GM18861 (cell line): ENCODE data around the gene DCN.

Experiments
- ATAC-seq: cut with Tn5 transposase; IDR thresholded peaks from one replicate; pipeline ENCODE4 v1.9.1; 2021; ENCODE audit not compliant: unreplicated experiment

Gene DCN

DNA sequence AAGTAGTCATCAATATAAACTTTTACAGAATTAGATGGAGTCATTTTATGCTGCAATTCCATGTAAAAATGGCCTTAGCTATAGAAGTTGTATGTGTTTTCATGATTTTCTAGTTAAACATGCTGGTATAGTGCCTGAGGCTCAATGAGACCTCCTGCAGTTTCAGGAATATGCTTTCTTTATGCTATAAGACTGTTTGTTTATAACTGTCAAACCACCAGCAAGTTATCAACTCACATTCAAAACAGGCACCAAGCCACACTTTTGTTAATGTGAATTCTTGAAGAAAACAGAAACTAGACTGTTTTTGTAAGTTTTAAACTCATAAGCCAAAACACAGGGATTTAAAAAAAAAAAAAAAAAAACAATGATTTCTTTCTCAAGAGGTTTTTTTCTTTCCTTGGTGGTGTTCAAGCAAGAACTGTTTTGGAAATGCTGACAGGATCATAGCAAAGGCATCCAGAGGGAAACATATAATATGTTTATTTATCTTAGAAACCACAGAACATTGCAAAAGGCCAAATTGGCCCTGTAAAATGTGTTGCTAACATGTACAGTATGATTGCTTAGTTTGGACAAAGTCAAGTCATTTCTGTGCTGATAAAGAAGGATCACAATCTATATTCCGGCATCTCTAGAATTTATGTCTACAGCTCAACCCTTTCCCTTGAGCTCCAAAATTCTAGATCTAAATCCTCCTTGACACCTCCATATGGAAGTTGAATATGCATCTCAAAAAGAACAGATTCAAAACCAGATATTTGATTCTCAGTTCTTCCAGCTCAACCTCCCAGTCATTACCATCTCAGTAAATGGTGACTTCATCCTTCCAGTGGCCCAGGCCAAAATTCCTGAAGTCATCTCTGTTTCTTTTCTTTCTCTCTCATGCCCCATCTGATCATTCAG is 42.3 kb downstream of the DCN start:
- no peak for ATAC-seq

DNA sequence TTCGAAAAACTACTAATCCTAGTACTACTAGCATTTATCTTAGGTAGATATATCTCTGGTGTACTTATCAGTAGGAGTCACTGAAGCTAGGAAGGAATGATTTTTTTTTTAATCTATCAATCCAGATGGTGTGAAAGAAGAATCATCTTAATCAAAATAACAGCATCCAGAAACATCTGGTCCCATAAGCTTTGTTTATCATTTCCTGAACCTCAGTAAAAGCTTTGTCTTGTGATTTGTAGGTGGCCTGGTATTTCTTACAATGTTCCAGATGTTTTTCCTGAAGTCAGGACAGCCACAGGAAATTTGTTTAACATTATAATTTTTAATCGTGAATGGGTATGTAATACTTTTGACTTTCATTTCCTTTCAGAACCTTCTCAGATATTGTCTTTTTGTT is 43.3 kb downstream of the DCN start:
- ATAC-seq: no peak

DNA sequence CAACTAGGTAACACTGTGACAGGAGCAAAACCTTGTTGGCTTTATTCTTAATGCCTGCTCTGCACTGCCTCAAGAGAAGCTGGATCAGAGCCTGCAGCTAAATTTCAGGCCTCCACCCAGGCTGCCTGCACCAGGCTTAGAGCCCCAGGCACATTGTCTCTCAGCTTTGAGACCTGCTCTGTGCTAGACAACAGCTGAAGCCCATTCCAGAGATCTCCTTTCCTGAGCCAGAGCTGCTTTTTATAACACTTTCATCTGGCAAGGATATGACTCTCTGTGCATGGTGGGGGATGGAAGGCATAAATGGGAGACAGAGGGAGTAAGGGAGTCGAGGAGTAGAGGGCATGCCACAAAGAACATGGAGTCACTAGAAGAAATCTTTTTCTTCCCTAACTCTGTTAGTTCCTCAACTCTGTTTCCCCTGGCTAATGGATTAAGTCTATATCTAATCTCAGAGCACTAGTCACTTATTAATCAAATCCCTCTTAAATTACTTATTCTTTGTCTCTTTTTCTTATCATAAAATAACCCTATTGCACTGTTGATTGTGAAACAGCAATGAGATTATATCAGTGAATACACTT is 44.2 kb downstream of the DCN start:
- no peak for ATAC-seq

DNA sequence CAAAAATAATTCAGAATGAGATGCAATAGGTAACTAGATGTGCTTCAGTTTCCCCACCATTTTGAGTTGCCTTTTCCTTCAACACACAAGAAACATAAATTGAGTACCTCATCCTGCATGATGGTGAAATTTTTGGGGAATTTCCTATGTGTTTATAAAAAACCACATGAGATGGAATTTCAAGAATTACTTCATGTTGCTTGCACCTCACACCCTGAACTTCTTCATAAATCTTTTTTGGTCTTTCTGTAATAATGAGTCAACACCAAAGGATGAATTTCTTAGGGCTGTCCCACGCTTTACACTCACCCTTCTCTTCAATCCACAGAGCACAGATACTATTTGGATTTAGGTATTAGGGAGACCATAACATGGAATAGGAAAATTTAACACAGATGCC is 48.7 kb downstream of the DCN start:
- ATAC-seq: no peak

DNA sequence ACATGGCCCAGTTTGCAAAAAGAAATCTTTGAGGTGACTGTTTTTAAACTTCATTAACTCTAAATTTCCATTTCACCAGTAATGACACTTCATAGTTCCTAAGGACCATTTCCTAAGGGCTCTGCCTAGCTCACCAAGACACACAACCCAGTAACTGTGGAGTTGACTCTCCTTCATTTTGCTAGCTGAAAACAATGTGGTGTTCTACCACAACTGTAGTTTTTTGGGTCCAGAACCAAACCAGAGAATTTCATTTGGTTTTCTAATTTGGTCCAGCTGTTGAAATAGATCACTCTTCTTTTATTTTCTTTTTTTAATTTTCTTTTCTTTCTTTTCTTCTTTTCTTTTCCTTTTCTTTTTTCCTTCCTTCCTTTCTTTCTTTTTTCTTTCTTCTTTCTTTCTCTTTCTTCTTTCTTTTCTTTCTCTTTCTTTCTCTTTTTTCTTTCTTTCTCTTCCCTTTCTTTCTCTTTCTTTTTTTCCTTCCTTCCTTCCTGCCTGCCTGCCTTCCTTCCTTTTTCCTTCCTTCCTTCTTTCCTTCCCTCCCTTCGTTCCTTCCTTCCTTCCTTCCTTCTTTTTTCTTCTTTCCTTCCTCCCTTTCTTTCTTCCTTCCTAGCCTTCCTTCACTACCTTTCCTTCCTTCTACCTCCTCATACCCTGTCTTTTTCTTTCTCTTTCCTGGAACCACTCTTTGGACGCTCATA is 52.8 kb downstream of the DCN start:
- ATAC-seq: no peak

DNA sequence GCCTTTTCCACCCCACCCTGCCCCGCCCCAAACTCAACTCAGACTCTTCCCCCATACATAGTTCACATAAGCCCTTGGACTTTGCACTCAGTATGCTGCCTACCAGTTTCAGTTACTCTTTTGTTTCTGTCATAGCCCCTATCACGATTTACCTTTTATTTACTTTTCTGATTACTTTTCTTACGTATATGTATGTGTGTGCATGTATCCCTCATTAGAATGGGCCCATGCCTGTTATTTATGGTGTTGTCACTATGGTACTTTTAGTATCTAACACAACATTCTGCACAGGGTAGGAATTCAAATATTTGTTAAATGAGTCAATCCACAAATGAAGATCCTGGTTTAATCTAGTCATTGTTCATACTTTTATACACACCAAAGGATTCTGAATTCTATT is 54.9 kb downstream of the DCN start:
- no peak for ATAC-seq

DNA sequence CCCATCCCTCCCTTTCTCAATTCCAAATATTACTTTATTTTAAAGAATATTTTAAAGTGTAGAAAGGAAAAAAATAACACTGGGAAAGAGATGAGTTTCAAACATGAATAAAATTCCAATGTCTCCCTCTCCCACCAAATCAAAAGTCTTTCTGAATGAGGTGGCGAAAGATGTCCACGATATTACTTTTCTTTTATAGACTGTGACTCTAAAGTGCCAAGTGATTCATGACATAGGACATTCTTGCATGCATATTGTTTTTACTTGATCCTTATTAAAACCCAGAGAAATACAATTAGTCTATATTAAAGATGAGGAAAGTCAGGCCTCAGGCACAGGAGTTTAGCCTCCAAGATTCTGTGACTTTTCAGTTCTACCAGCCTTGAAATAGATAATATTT is 55.3 kb downstream of the DCN start:
- ATAC-seq: no peak

DNA sequence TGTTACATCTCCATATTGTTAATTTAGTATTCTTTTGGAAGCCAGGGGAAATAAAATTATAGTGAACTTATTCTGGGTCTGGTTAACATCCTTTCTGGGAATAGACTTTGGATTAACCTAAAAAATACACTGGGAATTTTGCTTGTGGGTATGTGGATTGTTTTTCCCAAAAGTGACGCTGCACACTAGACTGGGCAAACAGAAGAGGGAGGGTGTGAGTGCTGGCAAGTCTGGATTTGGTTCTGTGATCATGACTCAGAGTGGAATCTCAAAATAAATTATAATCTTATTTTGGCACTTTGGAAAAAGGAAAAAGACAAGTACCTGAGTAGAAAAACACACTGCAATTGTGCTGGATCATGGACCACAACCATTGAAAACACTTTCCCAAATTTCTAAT is 56.1 kb downstream of the DCN start:
- no peak for ATAC-seq

DNA sequence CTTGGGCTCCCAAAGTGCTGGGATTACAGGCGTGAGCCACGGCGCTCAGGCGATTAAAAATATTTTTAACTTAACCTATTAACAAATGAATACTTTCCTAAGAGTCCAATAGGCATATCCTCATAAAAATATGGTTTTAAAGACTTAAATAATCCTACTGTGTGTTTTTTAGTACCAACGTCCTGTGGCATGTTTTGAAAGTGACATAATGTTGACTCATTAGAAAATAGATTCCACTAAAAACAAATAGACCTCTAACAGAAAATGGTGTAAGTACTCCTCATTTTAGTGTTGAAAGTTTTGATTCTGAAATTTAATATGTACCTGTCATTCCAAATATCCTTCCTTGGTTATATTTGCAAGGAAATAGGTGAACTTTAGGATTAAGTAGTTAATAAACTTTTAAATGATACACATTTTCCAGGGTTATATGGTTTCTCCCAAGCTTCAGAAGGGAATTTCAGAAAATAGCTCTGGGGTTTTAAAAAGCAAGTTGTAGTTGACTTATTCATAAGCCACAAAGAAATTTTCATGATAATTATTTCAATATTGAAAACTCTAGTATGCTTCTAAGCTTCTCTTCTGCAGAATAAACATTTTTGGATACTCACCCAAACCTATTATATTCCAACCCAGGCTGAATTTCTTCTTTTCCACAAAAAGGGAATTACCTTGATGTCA is 59.2 kb downstream of the DCN start:
- no peak for ATAC-seq

DNA sequence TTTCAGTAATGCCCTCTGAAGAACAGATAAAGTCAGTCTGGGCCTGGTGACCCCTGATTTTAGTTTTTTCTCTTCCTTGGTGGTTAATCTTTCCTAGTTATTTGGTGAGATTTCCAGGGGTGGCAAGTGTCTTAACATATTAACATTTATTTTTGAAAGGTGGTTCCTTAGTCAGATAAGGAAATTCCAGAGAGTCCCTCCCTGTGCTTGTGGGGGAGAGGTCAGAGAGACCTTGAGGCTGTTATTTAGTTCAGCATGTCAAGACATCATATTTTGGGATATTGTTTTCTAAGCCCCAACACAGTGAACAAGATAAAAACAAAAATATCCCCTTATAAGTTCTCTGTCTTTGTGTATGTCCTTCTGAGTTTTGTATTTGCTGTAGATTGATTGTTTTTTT is 61.8 kb downstream of the DCN start:
- no peak for ATAC-seq

DNA sequence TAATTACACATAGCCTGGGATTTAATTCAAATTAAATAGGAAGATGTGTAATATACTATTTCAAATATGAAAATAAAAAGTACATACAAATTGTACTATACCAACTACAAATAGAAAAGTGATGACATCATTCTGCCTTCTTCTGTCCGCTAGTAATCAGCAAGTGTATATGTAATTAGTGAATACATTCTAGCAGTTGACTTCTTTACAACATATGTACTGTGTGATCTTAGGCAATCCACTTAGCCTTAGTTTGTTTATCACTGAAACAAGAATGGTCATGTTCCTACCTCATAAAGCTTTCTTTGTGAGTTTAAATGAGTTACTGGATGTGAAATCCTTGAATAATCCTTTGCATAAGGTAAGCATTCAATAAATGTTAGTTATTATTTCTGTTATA is 63.5 kb downstream of the DCN start:
- no peak for ATAC-seq

DNA sequence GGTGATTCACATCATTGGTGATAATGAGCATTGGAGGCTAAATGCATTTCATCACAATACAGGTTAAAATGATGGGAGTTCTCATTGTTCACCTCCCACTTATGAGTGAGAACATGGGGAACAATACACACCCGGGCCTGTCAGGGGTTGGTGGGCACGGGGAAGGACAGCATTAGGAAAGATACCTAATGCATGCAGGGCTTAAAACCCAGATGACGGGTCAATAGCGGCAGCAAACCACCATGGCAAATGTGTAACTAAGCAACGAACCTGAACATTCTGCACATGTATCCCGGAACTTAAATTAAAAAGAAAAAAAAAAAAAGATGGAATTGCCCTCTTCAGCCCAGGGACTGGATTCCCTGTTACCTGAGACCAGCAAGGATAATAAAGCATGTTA is 69.0 kb downstream of the DCN start:
- no peak for ATAC-seq

DNA sequence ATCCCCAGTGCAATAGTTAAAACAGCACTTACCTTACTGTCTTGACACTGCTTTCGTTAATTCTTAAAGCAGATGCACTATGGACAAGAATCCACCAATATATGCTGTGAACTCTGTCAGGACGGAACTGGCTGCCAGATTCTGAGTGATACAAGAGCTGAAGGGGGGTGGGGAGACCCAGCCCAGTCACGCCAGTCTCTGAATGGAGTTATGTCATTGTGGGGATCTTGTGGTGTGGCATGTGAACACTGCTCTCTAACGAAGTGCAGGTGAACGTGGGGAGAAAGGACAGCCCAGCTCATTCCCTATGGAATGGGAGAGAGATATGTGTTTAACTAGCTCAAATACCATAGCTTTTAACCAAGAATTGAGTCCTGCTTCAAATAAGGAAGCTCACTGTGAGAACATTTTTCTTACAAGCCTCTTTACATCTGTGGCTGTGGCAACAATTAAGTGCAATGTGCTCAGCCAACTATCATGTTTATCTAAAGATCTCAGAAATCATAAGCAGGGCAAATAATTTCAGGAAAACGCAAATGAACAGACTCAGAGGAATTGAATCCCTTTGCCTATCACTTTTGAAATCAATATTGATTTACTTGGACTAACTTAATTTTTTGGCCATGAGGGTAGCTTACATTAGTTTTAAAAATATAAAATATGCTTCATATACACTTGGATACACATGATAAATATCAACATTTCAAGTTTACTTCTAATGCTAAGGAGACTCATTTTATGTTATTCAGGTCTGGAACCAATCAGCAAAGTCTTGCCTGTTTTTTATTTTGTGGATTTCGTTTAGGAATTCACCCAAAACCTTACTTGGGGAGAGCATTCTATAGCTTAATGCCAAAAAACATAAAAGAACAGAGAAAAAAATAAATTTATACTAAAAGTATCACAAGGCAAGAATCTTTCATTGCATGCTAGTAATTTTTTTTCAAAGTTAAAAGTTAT is 71.0 kb downstream of the DCN start, which contains the start of gene LUM:
TSS of gene LUM (minus strand) at position 129 of the 960 bp plus-strand sequence. CDS start 2,515 bp downstream, outside the sequence.
- no peak for ATAC-seq

DNA sequence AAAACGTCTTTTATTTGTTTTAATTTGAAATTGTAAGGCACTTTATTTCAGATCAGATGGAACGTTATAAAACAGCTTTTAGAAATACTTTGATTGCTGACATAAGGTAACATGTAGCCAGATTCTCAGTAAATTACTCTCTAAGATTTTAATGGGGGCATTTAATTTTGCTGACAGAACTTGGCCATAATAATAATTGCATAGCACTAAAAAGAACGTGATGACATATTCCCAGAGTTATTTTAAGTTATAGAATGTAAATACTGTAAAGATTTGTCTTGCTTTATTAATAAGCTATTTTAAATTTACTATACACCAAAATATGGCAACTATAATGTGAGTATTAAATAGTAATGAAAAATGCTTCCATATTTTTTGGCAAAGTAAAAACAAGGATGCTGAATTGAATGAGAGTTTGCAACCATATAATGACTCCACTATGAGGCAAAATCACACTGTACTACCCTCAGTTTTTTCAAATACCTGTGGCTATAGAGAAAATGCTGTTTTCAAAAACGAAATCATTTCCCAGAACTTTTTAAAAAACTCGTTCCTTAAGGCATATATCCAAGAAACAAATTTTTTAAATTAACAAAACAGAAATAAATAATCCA is 72.2 kb downstream of the DCN start:
- no peak for ATAC-seq

DNA sequence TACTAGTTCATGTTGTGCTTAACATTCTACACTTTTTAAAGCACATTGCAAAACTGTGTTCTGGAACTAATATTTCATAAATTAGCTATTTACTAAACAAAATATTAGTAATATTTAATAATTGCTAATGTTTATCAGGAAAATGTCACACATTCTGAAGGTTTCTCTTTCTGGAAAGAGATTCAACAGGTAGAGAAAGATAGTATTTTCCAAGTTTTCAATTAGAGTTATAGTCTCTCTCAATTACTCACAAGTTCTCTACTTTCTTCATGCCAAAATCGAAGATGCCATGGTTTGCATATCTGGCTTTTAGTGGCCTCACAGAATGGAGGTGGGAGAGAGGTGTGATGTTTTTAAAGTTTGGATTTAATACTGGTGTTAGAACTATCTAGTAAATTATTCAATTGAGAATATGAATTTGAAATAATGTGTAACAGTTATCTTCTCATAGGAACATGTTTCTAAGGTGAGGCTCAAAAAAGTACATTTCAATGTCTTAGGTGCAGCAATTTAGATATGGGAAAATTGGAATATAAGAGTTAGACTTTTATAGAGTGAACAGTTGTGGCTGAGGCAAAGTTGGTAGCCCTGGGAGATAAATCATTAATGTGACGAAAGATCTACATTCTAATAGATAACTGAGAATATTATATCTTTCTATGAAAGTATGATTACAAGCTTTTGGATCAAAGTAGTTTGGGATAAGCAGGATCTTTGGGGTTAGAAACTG is 72.9 kb downstream of the DCN start:
- ATAC-seq: no peak

DNA sequence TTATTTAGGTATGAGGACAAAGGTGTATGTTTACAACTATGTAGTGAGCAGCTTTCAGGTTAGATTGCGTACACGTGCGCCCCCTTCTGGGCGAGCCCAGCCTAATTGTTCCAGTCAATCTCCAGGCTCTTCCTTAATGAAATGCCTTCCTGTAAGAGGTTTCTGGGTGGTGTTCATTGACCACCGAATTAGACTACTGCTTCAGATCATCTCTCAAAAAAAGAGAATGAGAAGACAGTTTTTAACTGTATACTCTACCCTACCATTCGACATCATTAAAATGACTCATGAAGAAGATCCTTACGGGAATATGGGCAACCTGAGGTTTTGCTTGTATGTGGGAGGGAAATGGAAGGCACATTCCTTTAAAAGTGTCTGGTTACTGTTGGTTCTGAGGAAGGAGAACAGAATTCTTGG is 73.5 kb downstream of the DCN start:
- peak; percentile 79 for ATAC-seq

DNA sequence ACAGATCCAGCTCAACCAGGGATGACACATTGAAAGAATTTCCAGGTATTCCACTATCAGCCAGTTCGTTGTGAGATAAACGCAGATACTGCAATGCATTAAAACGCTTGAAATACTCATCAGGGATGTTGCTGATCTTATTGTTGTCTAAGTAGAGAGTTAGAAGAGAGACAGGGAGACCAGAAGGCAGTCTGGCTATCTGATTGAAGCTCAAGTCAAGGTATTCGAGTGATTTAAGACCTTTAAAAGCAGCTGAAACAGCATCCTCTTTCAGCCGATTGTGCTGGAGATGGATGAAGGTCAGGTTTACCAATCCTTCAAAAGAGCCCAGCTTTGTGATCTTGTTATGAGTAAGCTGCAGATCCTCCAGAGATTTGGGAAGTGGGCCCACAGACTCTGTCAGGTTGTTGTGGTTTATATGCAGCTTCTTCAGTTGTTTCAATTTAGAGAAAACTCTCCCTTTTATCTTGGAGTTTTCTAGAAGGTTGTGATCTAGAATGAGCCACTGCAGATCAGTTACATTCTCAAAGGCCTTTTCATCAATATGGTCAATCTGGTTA is 74.3 kb downstream of the DCN start:
- no peak for ATAC-seq

DNA sequence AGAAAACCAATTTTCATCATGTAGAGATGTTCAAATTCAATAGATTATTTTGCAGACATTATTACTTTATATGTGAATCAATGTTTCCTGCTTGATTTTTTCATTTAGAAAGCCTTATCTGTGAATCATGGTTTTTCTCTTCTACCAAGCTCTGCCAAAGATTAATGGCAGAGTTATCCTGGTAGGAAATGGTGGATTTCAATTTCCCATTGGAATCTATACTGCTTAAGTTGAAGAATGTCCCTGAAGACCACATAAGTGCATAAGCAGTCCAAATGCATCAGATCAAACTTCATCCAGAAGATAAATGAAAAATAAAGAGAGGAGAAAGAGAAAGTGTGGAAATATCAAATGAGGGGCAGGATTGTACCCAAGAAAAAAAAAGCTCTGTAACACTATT is 76.3 kb downstream of the DCN start:
- ATAC-seq: no peak

DNA sequence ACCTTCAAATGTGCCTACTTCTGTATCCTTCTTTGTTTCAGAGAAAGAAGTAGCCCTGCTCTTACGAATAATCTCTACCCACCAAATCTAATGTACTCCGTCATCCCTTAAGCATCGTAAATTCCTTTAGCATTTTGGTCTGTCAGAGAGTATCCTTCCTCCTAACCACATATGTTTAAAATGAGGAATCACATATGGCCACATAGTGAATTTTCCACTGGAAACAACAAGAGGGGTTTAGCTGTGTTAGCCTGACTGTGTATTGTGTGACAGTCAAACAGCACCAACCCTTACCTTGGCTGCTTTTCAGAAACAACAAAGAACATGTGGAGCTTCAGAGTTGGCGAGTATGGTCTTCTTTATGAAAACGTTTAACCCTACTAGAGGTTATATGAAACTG is 76.8 kb downstream of the DCN start:
- no peak for ATAC-seq
